GM19351 (cell line): ENCODE results near the gene LRRC36.
"Not testable (repeated sequence)": the region's sequence is repeated elsewhere in the genome, so short reads cannot be mapped to it uniquely, and the experiment has no call there.

Experiments
- ATAC-seq: cut with Tn5 transposase; IDR thresholded peaks from one replicate; pipeline ENCODE4 v1.9.1; 2021; ENCODE audit warnings: mild to moderate bottlenecking, moderate library complexity; ENCODE audit not compliant: unreplicated experiment

LRRC36 gene

GRCh38 chr16:67339453-67339852 lies 12.8 kb downstream of the LRRC36 start:
- ATAC-seq = no peak

- no peak for ATAC-seq
Observed at GRCh38 chr16:67341250-67341649, 14.6 kb downstream of the LRRC36 start.

DNA sequence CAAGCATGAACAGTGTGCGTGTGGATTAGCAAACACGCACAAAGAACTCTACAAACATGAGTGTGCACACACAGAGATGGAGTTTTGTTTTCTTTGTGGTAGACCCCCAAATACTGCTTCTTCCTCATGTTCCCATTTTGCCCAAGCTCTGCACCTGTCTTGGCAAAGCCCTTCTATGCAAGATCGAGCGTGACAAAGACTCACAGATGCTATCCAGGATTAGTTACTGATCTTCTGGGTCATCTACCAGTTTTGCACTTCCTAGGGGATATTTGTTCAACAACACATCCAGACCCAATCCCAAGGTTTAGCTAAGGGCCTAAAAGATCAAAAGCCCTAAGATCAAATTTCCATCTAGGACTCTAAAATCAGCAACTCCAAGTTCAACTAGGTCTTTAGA lies 16.0 kb downstream of the LRRC36 start:
- ATAC-seq = no peak

DNA sequence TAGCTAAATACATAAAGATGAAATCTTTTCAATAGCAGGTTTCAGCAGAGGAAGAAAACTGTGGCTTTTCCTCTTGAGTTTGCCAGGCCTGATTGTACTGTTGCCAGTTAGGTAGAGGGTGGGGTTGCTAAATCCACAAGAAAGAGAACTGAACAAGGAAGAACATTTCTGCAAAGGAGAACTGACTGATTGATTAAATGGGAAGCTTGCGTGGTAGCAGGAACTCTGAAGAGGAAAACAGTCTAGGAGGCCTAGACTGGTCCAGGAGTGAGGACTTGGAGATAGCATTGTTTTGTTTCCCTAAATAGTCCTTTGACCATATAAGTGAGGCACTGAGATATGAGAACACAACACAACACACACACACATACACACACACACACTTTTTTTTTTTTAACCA lies 18.8 kb downstream of the LRRC36 start:
- ATAC-seq = no peak

- ATAC-seq = no peak
Observed at GRCh38 chr16:67346341-67346740, 19.7 kb downstream of the LRRC36 start.

DNA sequence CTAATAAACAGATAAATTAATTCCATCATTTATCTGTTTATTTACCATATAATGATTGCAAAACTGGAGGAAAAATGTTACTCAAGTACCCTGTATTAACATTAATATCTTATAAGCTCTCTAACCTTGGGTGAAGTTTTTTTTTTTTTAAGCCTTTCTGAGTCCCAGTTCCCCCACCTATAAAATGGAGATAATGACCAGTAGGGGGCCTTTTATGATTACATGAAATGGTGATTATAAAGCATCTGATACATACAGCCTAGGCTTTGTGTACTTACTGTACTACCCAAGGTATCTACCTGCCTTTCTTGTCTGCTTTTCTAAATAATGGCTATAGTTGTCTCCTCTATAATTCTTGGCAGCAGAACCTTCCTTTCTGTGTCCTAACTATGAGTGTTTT lies 22.6 kb downstream of the LRRC36 start:
- ATAC-seq = no peak

DNA sequence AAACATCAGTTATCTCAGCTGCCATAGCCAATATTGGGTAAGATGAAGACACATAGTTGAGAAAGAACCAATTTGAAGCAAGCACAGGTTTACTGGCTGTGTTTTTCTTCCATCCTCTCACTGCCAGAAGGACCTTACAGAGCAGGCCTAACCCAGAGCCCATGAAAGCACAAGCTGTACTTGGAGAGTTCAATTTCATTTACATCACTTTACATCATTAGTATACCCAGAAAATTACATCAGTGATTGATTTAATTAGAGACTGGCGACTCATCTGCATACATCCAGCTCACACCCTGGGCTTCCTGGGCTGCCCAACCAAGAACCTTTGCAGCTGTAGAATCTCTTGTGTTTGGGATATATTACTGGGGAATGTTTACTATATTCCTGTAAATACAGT lies 23.7 kb downstream of the LRRC36 start:
- ATAC-seq = no peak

GRCh38 chr16:67352463-67352862 lies 25.8 kb downstream of the LRRC36 start:
- ATAC-seq = not testable (repeated sequence)

- ATAC-seq = no peak
Observed at GRCh38 chr16:67356396-67356795, 29.8 kb downstream of the LRRC36 start.

- ATAC-seq = no peak
Observed at GRCh38 chr16:67357561-67357960, 30.9 kb downstream of the LRRC36 start.

DNA sequence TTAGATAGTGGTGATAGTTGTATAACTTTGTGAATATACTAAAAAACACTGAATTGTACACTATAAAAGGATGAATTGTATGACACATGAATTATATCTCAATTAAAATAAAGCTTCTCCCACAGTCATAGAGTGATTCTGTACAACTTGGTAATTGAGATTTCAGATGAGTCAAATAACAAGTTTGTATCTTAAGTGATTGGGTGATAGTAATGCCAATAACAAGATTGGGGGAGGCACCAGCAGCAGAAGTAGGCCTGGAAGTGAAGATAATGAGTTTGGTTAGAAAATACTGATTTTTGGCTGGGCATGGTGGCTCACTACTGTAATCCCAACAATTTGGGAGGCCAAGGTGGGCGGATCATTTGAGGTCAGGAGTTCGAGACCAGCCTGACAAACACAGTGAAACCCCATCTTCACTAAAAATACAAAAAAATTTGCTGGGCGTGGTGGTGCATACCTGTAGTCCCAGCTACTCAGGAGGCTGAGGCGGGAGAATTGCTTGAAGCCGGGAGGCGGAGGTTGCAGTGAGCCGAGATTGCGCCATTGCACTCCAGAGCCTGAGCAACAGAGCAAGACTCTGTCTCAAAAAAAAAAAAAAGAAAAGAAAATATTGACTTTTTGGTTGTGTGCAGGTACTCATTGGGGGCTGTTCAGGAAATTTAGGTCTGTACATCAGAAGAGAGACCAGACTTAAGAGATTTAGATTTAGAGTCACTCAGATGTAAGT lies 33.1 kb downstream of the LRRC36 start:
- ATAC-seq = not testable (repeated sequence)

DNA sequence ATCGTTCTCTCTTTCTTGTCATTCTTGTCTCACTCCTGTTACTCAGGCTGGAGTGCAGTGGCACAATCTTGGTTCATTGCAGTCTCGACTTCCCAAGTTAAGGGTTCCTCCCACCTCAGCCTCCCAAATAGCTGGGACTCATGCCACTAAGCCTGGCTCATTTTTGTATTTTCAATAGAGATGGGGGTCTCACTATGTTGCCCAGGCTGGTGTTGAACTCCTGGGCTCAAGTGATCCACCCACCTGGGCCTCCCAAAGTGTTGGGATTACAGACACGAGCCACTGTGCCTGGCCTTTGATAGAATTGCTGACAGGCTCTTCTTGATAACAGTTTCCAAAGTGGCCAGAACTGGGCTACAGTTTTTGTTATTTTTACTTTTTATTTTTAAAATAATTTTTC lies 34.4 kb downstream of the LRRC36 start:
- no peak for ATAC-seq

- ATAC-seq = no peak
Observed at GRCh38 chr16:67364600-67365235, 38.1 kb downstream of the LRRC36 start.

GRCh38 chr16:67370661-67371060 lies 44.0 kb downstream of the LRRC36 start:
- no peak for ATAC-seq

DNA sequence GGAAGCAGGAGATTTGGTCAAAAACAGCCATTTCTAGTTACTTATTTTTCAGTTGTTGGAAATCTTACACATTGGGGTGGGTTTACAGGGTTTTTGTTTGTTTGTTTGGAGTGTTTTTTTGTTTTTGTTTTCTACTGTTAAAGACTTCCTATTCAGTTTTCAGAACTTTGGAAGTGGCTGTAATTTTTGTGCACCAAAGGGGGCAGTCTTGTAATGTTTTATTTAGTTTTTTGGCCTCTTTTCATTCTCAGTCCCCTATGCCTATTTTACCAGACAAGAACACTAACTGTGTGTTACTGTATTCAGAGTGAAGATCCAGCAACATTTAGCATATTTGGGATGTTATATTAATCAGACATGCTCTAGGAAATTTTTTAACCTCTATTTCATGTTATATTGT lies 46.0 kb downstream of the LRRC36 start:
- ATAC-seq = no peak

DNA sequence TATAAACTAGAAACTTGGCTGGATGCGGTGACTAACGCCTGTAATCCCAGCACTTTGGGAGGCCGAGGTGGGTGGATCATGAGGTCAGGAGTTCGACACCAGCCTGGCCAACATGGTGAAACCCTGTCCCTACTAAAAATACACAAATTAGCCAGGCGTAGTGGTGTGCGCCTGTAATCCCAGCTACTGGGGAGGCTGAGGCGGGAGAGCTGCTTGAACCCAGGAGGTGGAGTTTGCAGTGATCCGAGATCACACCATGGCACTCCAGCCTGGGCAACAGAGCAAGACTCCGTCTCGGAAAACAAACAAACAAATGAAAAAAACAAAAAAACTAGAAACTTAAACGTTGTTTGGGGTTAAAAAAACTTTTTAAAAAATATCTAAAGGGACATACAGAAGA lies 49.4 kb downstream of the LRRC36 start:
- not testable (repeated sequence) for ATAC-seq

DNA sequence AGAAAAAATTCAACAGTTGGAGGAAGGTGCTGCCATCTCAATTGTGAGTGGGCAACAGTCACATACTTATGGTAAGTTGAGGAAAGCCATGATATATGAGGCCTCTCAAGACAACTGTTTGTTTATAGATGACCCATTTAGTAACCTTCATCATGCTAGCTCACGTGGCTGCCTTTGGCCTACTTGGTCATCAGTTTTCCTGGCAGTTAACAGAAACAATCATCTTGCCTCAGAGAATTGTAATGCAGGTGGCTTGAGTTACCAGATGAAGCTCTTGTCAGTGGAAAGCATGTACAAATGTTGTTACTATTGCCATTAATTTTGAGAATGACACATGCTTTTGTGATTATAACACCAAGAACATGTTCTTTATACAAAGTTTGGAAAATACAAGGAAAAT lies 52.0 kb downstream of the LRRC36 start:
- ATAC-seq = no peak

DNA sequence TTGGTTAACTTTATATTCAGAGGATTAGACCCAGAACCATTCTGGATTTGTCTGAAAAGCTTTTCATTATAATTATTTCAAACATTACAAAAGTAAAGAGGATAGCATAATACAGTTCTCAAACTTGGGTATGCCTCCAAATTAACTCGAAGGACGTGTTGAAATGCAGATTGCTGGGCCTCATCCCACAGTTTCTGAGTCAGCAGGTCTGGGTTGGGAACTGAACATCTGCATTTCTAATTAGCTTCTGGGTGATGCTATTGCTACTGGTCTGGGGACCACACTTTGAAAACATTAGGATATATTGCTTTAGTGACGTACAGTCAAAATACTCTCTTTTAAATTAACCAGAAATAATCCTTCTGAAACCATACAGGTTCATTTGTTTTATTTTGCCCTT lies 56.7 kb downstream of the LRRC36 start:
- no peak for ATAC-seq

DNA sequence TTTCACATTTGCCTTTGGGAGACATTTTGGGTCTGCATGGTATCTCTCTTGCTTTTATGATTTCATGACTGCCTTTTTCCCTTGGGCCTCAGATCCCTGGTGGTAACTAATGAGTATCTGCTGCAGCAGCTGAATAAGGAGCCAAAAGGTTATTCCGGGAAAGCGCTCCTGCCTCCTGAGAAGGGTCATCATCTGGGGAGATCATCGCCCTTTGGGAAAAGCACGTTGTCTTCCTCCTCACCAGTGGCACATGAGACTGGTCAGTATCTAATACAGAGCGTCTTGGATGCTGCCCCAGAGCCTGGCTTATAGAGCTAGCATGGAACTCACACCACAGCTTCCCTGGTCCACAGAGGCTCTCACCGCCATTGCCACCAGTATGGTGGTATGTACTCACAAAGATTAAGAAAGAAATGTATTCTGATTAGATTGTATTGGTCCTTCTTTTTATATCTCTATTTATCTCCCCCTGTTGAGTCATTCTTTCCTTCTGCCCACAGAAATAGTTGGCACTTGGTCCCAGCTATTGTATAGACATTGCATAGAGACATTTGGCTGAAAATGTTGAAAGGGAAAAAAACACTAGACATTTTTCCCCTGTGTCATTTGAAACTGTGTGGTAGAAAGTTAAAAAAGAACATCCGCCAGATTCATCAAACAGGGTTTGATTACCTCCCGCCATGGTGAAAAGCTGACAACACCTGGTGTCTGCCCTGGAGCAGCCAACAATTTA lies 58.3 kb downstream of the LRRC36 start:
- no peak for ATAC-seq

DNA sequence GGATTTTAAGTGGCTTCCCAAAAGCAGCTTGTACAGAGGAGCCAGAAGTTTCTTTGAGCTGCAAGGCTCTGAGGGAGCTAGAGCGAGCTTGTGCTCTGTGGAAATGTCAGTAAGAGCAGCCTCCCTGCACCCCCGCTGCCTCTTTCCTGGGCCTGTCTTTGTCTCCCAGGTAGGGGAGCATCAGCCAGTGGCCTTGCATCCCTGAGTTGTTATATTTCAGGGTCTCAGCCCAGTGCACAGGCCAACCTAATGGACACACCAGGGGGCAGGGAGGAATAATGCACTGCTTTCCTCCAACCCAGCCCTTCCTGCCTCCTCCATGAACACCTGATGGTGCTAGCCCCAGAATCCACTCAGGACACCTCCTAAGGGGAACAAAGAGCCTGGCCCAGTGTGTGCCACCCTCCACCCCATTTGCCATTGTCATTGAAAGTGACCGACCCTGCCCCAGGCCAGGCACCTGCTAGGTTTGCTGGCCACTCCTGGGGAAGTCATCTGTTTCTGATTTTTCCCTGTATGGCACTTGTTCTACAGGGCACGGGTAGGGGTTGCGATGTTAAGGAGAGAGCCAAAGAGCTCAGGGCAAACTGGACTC lies 60.3 kb downstream of the LRRC36 start:
- no peak for ATAC-seq

GRCh38 chr16:67387479-67388079 lies 61.0 kb downstream of the LRRC36 start:
- no peak for ATAC-seq
